ENCODE results near the gene GLI1. TPM values are rescaled to one million over a fixed set of nuclear protein-coding genes. Genes with fewer than 3 reads are reported as not detected.

Gene GLI1
- total RNA-seq, 1 experiment from 2014 or later, result 25.8 TPM

GRCh38 chr12:57462251-57462911 lies 2.8 kb downstream of the GLI1 start:
- Histone ChIP-seq H2BK12ac (ENCODE audit: insufficient read length, low read depth, low read length) (no peak overlapping the region), H2BK20ac (ENCODE audit: low read depth, low read length, poor library complexity, severe bottlenecking) (no peak overlapping the region), H2BK15ac (ENCODE audit: low read depth, low read length) (no peak overlapping the region), H3K27me3 (ENCODE audit: insufficient read depth, low read length) (no peaks in the 10 kb centered on the region), H4K5ac (ENCODE audit: insufficient read length, low read depth, low read length) (no peak overlapping the region), H3K4ac (ENCODE audit: low read depth, low read length) (no peak overlapping the region), H4K91ac (ENCODE audit: insufficient read length, low read depth, low read length) (no peak overlapping the region), H3K23me2 (ENCODE audit: insufficient read length, low read depth, low read length, poor library complexity, severe bottlenecking) (peaks cover 19% of the 10 kb centered on the region), H3K4me2 (ENCODE audit: insufficient read depth, insufficient read length, low read length) (peak overlapping the region; percentile 63), H3K18ac (ENCODE audit: insufficient read length, low read depth, low read length) (no peak overlapping the region), H2BK5ac (ENCODE audit: insufficient read length, low read length) (no peak overlapping the region), H2AK5ac (ENCODE audit: insufficient read length, low read length) (no peak overlapping the region), H4K20me1 (ENCODE audit: control insufficient read depth, insufficient read depth, insufficient read length) (no peaks in the 10 kb centered on the region), H2BK120ac (ENCODE audit: low read depth, low read length, poor library complexity, severe bottlenecking) (no peak overlapping the region), H3K4me1 (ENCODE audit: insufficient read depth, low read length) (no peaks in the 10 kb centered on the region), H3K9me3 (ENCODE audit: control insufficient read depth, low read depth, low read length) (no peaks in the 10 kb centered on the region), H3T11ph (ENCODE audit: low read length) (no peak overlapping the region), H3K23ac (ENCODE audit: insufficient read length, low read depth, low read length) (no peak overlapping the region), H3K27ac (ENCODE audit: insufficient read length, low read depth, low read length) (peak overlapping the region; percentile 28), H3K79me1 (ENCODE audit: insufficient read depth, low read depth, low read length, poor library complexity, severe bottlenecking) (no peaks in the 10 kb centered on the region), H2AFZ (ENCODE audit: low read length) (no peak overlapping the region), H3K14ac (ENCODE audit: insufficient read depth, low read length) (0 out of 2 replicates have a peak overlapping the region, but pooled peaks have one; percentile 1), H3K56ac (ENCODE audit: insufficient read length, low read depth, low read length) (no peak overlapping the region), H4K8ac (replicated peaks; ENCODE audit: insufficient read length, low read depth, low read length) (no peak overlapping the region), H3K79me2 (ENCODE audit: insufficient read depth, low read length) (no peaks in the 10 kb centered on the region), H3K9ac (ENCODE audit: extremely low read depth, insufficient read length, low read length) (no peak overlapping the region)
- TF ChIP-seq, protein P1, sequence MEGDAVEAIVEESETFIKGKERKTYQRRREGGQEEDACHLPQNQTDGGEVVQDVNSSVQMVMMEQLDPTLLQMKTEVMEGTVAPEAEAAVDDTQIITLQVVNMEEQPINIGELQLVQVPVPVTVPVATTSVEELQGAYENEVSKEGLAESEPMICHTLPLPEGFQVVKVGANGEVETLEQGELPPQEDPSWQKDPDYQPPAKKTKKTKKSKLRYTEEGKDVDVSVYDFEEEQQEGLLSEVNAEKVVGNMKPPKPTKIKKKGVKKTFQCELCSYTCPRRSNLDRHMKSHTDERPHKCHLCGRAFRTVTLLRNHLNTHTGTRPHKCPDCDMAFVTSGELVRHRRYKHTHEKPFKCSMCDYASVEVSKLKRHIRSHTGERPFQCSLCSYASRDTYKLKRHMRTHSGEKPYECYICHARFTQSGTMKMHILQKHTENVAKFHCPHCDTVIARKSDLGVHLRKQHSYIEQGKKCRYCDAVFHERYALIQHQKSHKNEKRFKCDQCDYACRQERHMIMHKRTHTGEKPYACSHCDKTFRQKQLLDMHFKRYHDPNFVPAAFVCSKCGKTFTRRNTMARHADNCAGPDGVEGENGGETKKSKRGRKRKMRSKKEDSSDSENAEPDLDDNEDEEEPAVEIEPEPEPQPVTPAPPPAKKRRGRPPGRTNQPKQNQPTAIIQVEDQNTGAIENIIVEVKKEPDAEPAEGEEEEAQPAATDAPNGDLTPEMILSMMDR (conservative IDR thresholded peaks at IDR 0.05), result peak; percentile 96
- H3K4me1 Mint-ChIP-seq, result peaks cover 22 to 24% of the 10 kb centered on the region in 2 experiments
- H3K36me3 Mint-ChIP-seq (ENCODE audit: insufficient read depth in 1 of 3, low read depth in 3 of 3), result peaks cover 0 to 21% (median 14%) of the 10 kb centered on the region in 3 experiments; a peak in 6 of 7 replicates
- peaks cover 35% of the 10 kb centered on the region for H3K27me3 Mint-ChIP-seq (ENCODE audit: low read depth)
- peak overlapping the region; percentile 98 to 100 (median 99) for H3K27ac Mint-ChIP-seq
- no CpG with 5 or more reads among the region's 28 CpGs for WGBS (ENCODE audit: extremely low coverage, insufficient read length, low lambda C conversion rate)
- no peaks in the 10 kb centered on the region for H3K9me3 Mint-ChIP-seq
- H3K4me3 Mint-ChIP-seq, result peak overlapping the region; percentile 91 to 99
- peak; percentile 98 for DNase-seq

Data from H9 (cell line).